Ovary (tissue), 3 donors: Measurements from ENCODE around the gene TNS1.

Experiments
- POLR2A ChIP-seq: fragments of 450-650 bp; IDR thresholded peaks from one replicate; pipeline ENCODE4 v1.6.1; 2017; ENCODE audit warnings: antibody characterized with exemption, mild to moderate bottlenecking, moderate library complexity
- TF ChIP-seq, protein P1 (sequence below), 3 donors: fragments of 450-650 bp in 2 of 3; fragments of 200-600 bp in 1 of 3; IDR thresholded peaks; one replicate each; pipeline versions ENCODE4 v1.5.1 to v1.8.0; 2016 to 2022; ENCODE audit warnings: antibody characterized with exemption in 3 of 3, mild to moderate bottlenecking in 1 of 3
- donor health status: DM: no; HTN: no; CAD: no.

DNA sequence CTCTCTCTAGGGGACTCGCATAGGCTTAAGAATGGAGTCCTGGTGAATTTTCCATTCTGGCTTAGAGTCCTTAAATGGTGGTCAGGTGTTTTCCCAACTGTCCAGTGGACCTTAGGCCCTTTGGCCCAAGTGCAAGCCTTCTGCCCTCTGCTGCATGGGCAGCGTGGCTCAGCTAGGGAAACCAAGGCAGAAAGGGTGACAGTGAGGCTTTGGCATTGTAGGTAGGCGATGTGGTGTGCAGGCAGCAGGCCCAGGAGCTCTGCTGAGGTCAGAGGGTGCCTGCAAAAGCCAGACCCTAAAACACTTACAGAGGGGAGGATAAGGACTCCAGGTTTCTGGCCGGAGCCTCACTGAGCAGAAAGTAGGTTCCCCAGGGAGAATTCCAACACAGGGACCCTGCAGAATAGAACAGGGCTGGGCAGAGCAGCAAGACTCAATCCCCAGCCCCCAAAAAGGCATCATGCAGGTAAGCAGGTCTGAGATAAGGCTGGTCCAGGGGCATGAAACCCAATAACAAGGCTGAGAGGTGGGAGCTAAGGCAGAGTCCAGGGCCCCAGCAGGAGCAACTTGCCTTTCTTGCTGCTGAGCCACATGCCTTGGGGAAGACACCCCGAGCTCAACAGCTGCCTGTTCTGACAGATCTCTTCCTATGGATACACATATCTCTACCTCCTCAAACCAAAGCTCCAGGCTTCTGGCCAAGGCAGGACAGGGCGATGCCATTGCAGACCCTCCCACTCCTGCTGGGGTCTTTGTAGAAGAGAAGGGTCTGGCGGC is 199.7 kb downstream of the TNS1 start:
- TF ChIP-seq, protein P1, sequence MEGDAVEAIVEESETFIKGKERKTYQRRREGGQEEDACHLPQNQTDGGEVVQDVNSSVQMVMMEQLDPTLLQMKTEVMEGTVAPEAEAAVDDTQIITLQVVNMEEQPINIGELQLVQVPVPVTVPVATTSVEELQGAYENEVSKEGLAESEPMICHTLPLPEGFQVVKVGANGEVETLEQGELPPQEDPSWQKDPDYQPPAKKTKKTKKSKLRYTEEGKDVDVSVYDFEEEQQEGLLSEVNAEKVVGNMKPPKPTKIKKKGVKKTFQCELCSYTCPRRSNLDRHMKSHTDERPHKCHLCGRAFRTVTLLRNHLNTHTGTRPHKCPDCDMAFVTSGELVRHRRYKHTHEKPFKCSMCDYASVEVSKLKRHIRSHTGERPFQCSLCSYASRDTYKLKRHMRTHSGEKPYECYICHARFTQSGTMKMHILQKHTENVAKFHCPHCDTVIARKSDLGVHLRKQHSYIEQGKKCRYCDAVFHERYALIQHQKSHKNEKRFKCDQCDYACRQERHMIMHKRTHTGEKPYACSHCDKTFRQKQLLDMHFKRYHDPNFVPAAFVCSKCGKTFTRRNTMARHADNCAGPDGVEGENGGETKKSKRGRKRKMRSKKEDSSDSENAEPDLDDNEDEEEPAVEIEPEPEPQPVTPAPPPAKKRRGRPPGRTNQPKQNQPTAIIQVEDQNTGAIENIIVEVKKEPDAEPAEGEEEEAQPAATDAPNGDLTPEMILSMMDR (IDR thresholded peaks at IDR 0.05) = no peak
- TF ChIP-seq POLR2A = no peak
